B cell (primary cell): ENCODE results near the gene CHFR. TPM values are rescaled to one million over a fixed set of nuclear protein-coding genes. Genes with fewer than 3 reads are reported as not detected.
"Not testable (repeated sequence)": the region's sequence is repeated elsewhere in the genome, so short reads cannot be mapped to it uniquely, and the experiment has no call there.

Experiments used
- ATAC-seq: fragments of 200-7000 bp; cut with Tn5 transposase; one replicate; pipeline ENCODE4 v1.10.0; 2021; ENCODE audit warnings: low read depth, mild to moderate bottlenecking, moderate number of reproducible peaks, moderate library complexity
- CTCF ChIA-PET: fragments of 350-600 bp; sonication (Branson Sonifier 250); formaldehyde crosslinking; loops from one replicate; lab custom pipeline; 2021; ENCODE audit warnings: antibody characterized with exemption, inconsistent platforms; lab: Charles Lee
- POLR2A ChIA-PET: fragments of 350-600 bp; sonication (Branson Sonifier 250); formaldehyde crosslinking; loops from one replicate; lab custom pipeline; 2021; ENCODE audit warnings: antibody characterized with exemption; lab: Charles Lee
- DNase-seq: peaks from one replicate; pipeline ENCODE4 v3.0.0; 2013
- H2AFZ ChIP-seq: 2 replicates; pipeline ENCODE4 v1.6.1; 2012; ENCODE audit warnings: mild to moderate bottlenecking, low read depth, low read length; ENCODE audit not compliant: insufficient read depth, poor library complexity, severe bottlenecking
- H3K27ac ChIP-seq, 2 donors: 1 replicate in 1 of 2; 2 replicates in 1 of 2; pipeline ENCODE4 v1.5.1; 2012 to 2013; ENCODE audit warnings: low read length in 2 of 2, mild to moderate bottlenecking in 2 of 2, moderate library complexity in 1 of 2
- H3K27me3 ChIP-seq, 4 experiments: fragments of 200-600 bp in 1 of 4; sonication (generic) in 1 of 4; replicated peaks in 1 of 4; 1 replicate in 2 of 4; 2 replicates in 2 of 4; pipeline versions ENCODE4 v1.6.1 to v1.7.0; 2013 to 2016; ENCODE audit warnings: low read length in 3 of 4, mild to moderate bottlenecking in 2 of 4, mixed read lengths in 1 of 4, moderate library complexity in 1 of 4; ENCODE audit not compliant: insufficient read depth in 4 of 4, control insufficient read depth in 3 of 4; ENCODE audit errors: control extremely low read depth in 1 of 4
- H3K36me3 ChIP-seq, 2 experiments: replicated peaks in 1 of 2; 1 replicate in 1 of 2; 2 replicates in 1 of 2; pipeline versions ENCODE4 v1.6.1 to v1.7.1; 2013; ENCODE audit warnings: low read length in 1 of 2; ENCODE audit not compliant: insufficient read depth in 2 of 2, control insufficient read depth in 1 of 2; ENCODE audit errors: control extremely low read depth in 1 of 2, extremely low read depth in 1 of 2
- H3K4me1 ChIP-seq, 2 donors: fragments of 200-600 bp in 1 of 2; sonication (generic) in 1 of 2; 1 replicate in 1 of 2; 2 replicates in 1 of 2; pipeline versions ENCODE4 v1.5.1 to v1.6.1; 2013 to 2017; ENCODE audit warnings: low read length in 2 of 2; ENCODE audit not compliant: control insufficient read depth in 2 of 2, insufficient read depth in 2 of 2
- H3K4me2 ChIP-seq: replicated peaks from 2 replicates; pipeline ENCODE3; 2012; ENCODE audit warnings: mild to moderate bottlenecking, low read depth, low read length; ENCODE audit not compliant: poor library complexity, severe bottlenecking
- H3K4me3 ChIP-seq, 5 experiments: fragments of 200-600 bp in 1 of 5; sonication (generic) in 1 of 5; 1 replicate in 3 of 5; 2 replicates in 2 of 5; pipeline versions ENCODE4 v1.5.1 to v1.7.0; 2011 to 2016; ENCODE audit warnings: low read length in 4 of 5, mild to moderate bottlenecking in 4 of 5, low read depth in 2 of 5, control low read depth in 1 of 5, moderate library complexity in 1 of 5; ENCODE audit not compliant: insufficient read depth in 1 of 5; ENCODE audit errors: control extremely low read depth in 1 of 5, extremely low read depth in 1 of 5
- H3K79me2 ChIP-seq: fragments of 200-600 bp; sonication (generic); one replicate; pipeline ENCODE4 v1.6.0; 2016; ENCODE audit warnings: low read length; ENCODE audit not compliant: control insufficient read depth, insufficient read depth
- H3K9ac ChIP-seq: fragments of 200-600 bp; sonication (generic); 2 replicates; pipeline ENCODE4 v1.6.1; 2017; ENCODE audit warnings: mild to moderate bottlenecking, low read length, moderate library complexity
- H3K9me3 ChIP-seq, 3 donors: one replicate each; pipeline versions ENCODE4 v1.6.1 to v1.7.1; 2013; ENCODE audit warnings: low read length in 2 of 3; ENCODE audit not compliant: control insufficient read depth in 2 of 3, insufficient read depth in 1 of 3; ENCODE audit errors: control extremely low read depth in 1 of 3
- H4K20me1 ChIP-seq: 2 replicates; pipeline ENCODE4 v1.6.0; 2012; ENCODE audit warnings: mild to moderate bottlenecking, low read length; ENCODE audit not compliant: insufficient read depth, control insufficient read depth, poor library complexity, severe bottlenecking
- H3K27ac Mint-ChIP-seq: one replicate; pipeline ENCODE4 v1.8.0; 2021; ENCODE audit warnings: mixed read lengths
- H3K27me3 Mint-ChIP-seq: one replicate; pipeline ENCODE4 v1.8.0; 2021; ENCODE audit warnings: mixed read lengths
- H3K4me1 Mint-ChIP-seq: one replicate; pipeline ENCODE4 v1.8.0; 2021; ENCODE audit warnings: mixed read lengths
- H3K4me3 Mint-ChIP-seq: one replicate; pipeline ENCODE4 v1.8.0; 2021; ENCODE audit warnings: mixed read lengths
- H3K9me3 Mint-ChIP-seq: one replicate; pipeline ENCODE4 v1.8.0; 2022; ENCODE audit warnings: mixed read lengths; ENCODE audit not compliant: insufficient read depth
- CTCF ChIP-seq: fragments of 200-600 bp; IDR thresholded peaks from one replicate; pipeline ENCODE4 v1.8.0; 2022; ENCODE audit warnings: antibody characterized with exemption, mild to moderate bottlenecking
- WGBS: methylation state at CpG from one replicate; pipeline ENCODE4 v1.1.5; 2013; ENCODE audit warnings: missing lambda C conversion rate; ENCODE audit not compliant: insufficient coverage; 5-methylcytosine and 5-hydroxymethylcytosine counted together
- intact Hi-C: fragments of 100-400 bp; cut with micrococcal nuclease; formaldehyde crosslinking; loops from one replicate; pipeline ENCODE4 v1.10.0; 2022
- polyA plus RNA-seq: library from polyadenylated mRNA; depleted of rRNA; stranded (reverse); fragments of >200 nt; gene quantifications from 2 replicates; pipeline ENCODE4 v1.2.3, GENCODE V29; 2012
- total RNA-seq, 2 donors: library from RNA; stranded (reverse); fragments of 120-200 nt in 1 of 2; gene quantifications; 1 replicate in 1 of 2; 2 replicates in 1 of 2; pipeline versions ENCODE4 v1.2.3 to v1.2.4, GENCODE V29; 2013 to 2022

Gene CHFR
- total and polyA plus RNA-seq, 2 donors (not counting 1 experiment from before 2014, with no cell fraction given): 83.8 to 92.5 TPM

GRCh38 chr12:132809391-132809790 lies 78.0 kb downstream of the CHFR start:
- CTCF ChIA-PET: interaction anchor here (1.8 kb wide), 1 partner anchor 10 kb away, joined by 5 read pairs; no protein-coding TSS in a partner anchor
- H3K4me1 ChIP-seq, intact Hi-C loops, ATAC-seq, H3K27me3 ChIP-seq, H3K9me3 ChIP-seq, H3K27ac Mint-ChIP-seq, H3K4me2 ChIP-seq, H3K27me3 Mint-ChIP-seq, H3K27ac ChIP-seq, H3K4me1 Mint-ChIP-seq, POLR2A ChIA-PET, H3K4me3 ChIP-seq, H3K9me3 Mint-ChIP-seq, H3K4me3 Mint-ChIP-seq, H2AFZ ChIP-seq, H3K9ac ChIP-seq: not testable (repeated sequence)
- Histone ChIP-seq H4K20me1 (peaks cover 24% of the 10 kb centered on the region), H3K36me3 (peaks cover 5 to 54% of the 10 kb centered on the region in 2 experiments), H3K79me2 (peaks cover 43% of the 10 kb centered on the region)
- peak; percentile 55 for TF ChIP-seq CTCF
- DNase-seq: peak; percentile 40
- WGBS: 73% methylated on average over 7 of the region's 13 CpGs

GRCh38 chr12:132807295-132808092 lies 79.9 kb downstream of the CHFR start:
- H3K9me3 ChIP-seq: no peaks in the 10 kb centered on the region
- no peak overlapping the region for H3K27ac Mint-ChIP-seq
- no peaks in the 10 kb centered on the region for H3K27me3 Mint-ChIP-seq
- H3K27me3 ChIP-seq: no peaks in the 10 kb centered on the region
- ATAC-seq (no peak), DNase-seq (no peak)
- no peak overlapping the region for H3K27ac ChIP-seq
- no peak overlapping the region for H3K4me3 Mint-ChIP-seq
- intact Hi-C loops: no loop called here
- peaks cover 43% of the 10 kb centered on the region for H3K79me2 ChIP-seq
- H2AFZ ChIP-seq: no peak overlapping the region
- no peak overlapping the region for H3K9ac ChIP-seq
- ChIA-PET POLR2A (no interaction called here), CTCF (interaction anchor here (0.6 to 1.3 kb wide), 3 partner anchors 35 to 39 kb away, joined by 3 read pairs; no protein-coding TSS in a partner anchor)
- no peak overlapping the region for H3K4me2 ChIP-seq
- no peaks in the 10 kb centered on the region for H3K9me3 Mint-ChIP-seq
- H3K36me3 ChIP-seq: peaks cover under 1 to 57% of the 10 kb centered on the region in 2 experiments
- no peak overlapping the region for H3K4me3 ChIP-seq
- H3K4me1 Mint-ChIP-seq: peaks cover 4% of the 10 kb centered on the region
- H4K20me1 ChIP-seq: peaks cover 37% of the 10 kb centered on the region
- H3K4me1 ChIP-seq: no peaks in the 10 kb centered on the region
- WGBS: 96% methylated on average over 12 of the region's 25 CpGs
- no peak for TF ChIP-seq CTCF
